Loucy (cell line): ENCODE results near the gene PGA4.
"Not testable (repeated sequence)": the region's sequence is repeated elsewhere in the genome, so short reads cannot be mapped to it uniquely, and the experiment has no call there.

Source experiments
- EZH2phosphoT487 ChIP-seq: fragments of 200-600 bp; IDR thresholded peaks from 2 replicates; pipeline ENCODE4 v1.6.1; 2018; ENCODE audit warnings: antibody characterized with exemption, mild to moderate bottlenecking, moderate library complexity, borderline replicate concordance
- TF ChIP-seq, protein P1 (sequence below): fragments of 200-600 bp; sonication (generic); conservative IDR thresholded peaks from 2 replicates; pipeline ENCODE4 v1.5.1; 2014; ENCODE audit warnings: mild to moderate bottlenecking, antibody characterized with exemption, low read length

DNA sequence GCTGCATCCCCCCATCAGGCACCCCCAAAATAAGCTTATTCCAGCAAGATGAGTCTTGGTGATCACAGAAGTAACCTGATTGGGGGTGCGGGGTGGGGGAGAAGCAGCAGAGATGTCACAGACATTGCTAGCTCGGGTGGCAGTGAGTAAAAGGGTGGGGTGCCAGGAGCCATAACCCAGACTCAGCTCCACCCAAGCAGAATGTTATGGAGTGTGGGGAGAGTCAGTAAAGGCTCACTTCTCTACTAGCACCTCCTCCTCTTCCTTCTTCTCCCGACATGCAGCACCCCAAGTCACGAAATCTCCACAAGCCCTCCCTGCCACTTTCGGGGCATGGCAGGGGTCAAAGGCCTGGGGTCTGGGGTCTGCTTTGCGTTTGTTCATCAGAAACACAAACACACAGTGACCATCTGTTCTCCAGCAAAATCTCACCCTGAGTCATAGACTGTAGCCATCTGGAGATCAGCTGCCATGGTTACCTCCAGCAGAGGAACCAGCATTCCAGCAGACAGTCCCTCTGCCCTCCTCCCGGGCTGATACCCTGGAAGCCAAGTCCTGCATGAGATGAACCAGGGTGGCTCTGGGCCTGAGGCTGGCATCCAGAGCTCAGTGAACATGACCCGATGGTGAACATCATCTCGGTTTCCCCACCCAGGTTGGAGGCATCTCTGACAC lies 14.4 kb upstream of the PGA4 start:
- TF ChIP-seq, protein P1, sequence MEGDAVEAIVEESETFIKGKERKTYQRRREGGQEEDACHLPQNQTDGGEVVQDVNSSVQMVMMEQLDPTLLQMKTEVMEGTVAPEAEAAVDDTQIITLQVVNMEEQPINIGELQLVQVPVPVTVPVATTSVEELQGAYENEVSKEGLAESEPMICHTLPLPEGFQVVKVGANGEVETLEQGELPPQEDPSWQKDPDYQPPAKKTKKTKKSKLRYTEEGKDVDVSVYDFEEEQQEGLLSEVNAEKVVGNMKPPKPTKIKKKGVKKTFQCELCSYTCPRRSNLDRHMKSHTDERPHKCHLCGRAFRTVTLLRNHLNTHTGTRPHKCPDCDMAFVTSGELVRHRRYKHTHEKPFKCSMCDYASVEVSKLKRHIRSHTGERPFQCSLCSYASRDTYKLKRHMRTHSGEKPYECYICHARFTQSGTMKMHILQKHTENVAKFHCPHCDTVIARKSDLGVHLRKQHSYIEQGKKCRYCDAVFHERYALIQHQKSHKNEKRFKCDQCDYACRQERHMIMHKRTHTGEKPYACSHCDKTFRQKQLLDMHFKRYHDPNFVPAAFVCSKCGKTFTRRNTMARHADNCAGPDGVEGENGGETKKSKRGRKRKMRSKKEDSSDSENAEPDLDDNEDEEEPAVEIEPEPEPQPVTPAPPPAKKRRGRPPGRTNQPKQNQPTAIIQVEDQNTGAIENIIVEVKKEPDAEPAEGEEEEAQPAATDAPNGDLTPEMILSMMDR: not testable (repeated sequence)
- TF ChIP-seq EZH2phosphoT487: not testable (repeated sequence)
